ENCODE measurements around the gene CIAO2A.

CIAO2A gene

GRCh38 chr15:64045774-64046420 lies 47.7 kb downstream of the CIAO2A start:
- peaks cover 2% of the 10 kb centered on the region for H3K4me1 ChIP-seq (ENCODE audit: control insufficient read depth, insufficient read depth, low read length)
- H3K27me3 ChIP-seq (ENCODE audit: control insufficient read depth, insufficient read depth, low read length): peaks cover 42% of the 10 kb centered on the region
- no peak overlapping the region for H3K9ac ChIP-seq (ENCODE audit: low read depth, low read length)

GRCh38 chr15:64045101-64045435 lies 48.6 kb downstream of the CIAO2A start:
- Histone ChIP-seq H3K4me3 (ENCODE audit: low read depth, low read length) (no peak overlapping the region), H3K36me3 (ENCODE audit: control insufficient read depth, insufficient read depth, low read length) (no peaks in the 10 kb centered on the region), H3K9ac (ENCODE audit: low read depth, low read length) (no peak overlapping the region), H3K4me1 (ENCODE audit: control insufficient read depth, insufficient read depth, low read length) (peaks cover 2% of the 10 kb centered on the region), H3K9me3 (ENCODE audit: control insufficient read depth, insufficient read depth, low read length) (no peaks in the 10 kb centered on the region), H3K27me3 (ENCODE audit: control insufficient read depth, insufficient read depth, low read length) (peaks cover 42% of the 10 kb centered on the region)

More at GRCh38 chr15:64045774-64046420, 47.7 kb downstream of the CIAO2A start:
- Histone ChIP-seq H3K4me3 (ENCODE audit: low read depth, low read length) (peak overlapping the region; percentile 67), H3K36me3 (ENCODE audit: control insufficient read depth, insufficient read depth, low read length) (no peaks in the 10 kb centered on the region), H3K9me3 (ENCODE audit: control insufficient read depth, insufficient read depth, low read length) (no peaks in the 10 kb centered on the region)

GRCh38 chr15:64044300-64045100 lies 49.1 kb downstream of the CIAO2A start:
- Histone ChIP-seq H3K36me3 (ENCODE audit: control insufficient read depth, insufficient read depth, low read length) (no peaks in the 10 kb centered on the region), H3K4me3 (ENCODE audit: low read depth, low read length) (no peak overlapping the region), H3K9me3 (ENCODE audit: control insufficient read depth, insufficient read depth, low read length) (no peaks in the 10 kb centered on the region), H3K4me1 (ENCODE audit: control insufficient read depth, insufficient read depth, low read length) (peaks cover 2% of the 10 kb centered on the region), H3K9ac (ENCODE audit: low read depth, low read length) (no peak overlapping the region), H3K27me3 (ENCODE audit: control insufficient read depth, insufficient read depth, low read length) (peaks cover 42% of the 10 kb centered on the region)

- Histone ChIP-seq H3K4me1 (ENCODE audit: control insufficient read depth, insufficient read depth, low read length) (peaks cover 5% of the 10 kb centered on the region), H3K4me3 (ENCODE audit: low read depth, low read length) (no peak overlapping the region), H3K27me3 (ENCODE audit: control insufficient read depth, insufficient read depth, low read length) (peaks cover under 1% of the 10 kb centered on the region), H3K9ac (ENCODE audit: low read depth, low read length) (no peak overlapping the region), H3K36me3 (ENCODE audit: control insufficient read depth, insufficient read depth, low read length) (no peaks in the 10 kb centered on the region), H3K9me3 (ENCODE audit: control insufficient read depth, insufficient read depth, low read length) (no peaks in the 10 kb centered on the region)
These were observed 54.6 kb downstream of the CIAO2A start for GRCh38 chr15:64038878-64039610.

GRCh38 chr15:64037966-64038365 lies 55.7 kb downstream of the CIAO2A start:
- Histone ChIP-seq H3K27me3 (ENCODE audit: control insufficient read depth, insufficient read depth, low read length) (no peaks in the 10 kb centered on the region), H3K9ac (ENCODE audit: low read depth, low read length) (no peak overlapping the region)

GRCh38 chr15:64037116-64037515 lies 56.5 kb downstream of the CIAO2A start:
- Histone ChIP-seq H3K4me3 (ENCODE audit: low read depth, low read length) (no peak overlapping the region), H3K4me1 (ENCODE audit: control insufficient read depth, insufficient read depth, low read length) (peaks cover 5% of the 10 kb centered on the region), H3K27me3 (ENCODE audit: control insufficient read depth, insufficient read depth, low read length) (no peaks in the 10 kb centered on the region), H3K36me3 (ENCODE audit: control insufficient read depth, insufficient read depth, low read length) (no peaks in the 10 kb centered on the region), H3K9me3 (ENCODE audit: control insufficient read depth, insufficient read depth, low read length) (no peaks in the 10 kb centered on the region), H3K9ac (ENCODE audit: low read depth, low read length) (no peak overlapping the region)

More at GRCh38 chr15:64037966-64038365, 55.7 kb downstream of the CIAO2A start:
- Histone ChIP-seq H3K4me3 (ENCODE audit: low read depth, low read length) (no peak overlapping the region), H3K9me3 (ENCODE audit: control insufficient read depth, insufficient read depth, low read length) (no peaks in the 10 kb centered on the region), H3K4me1 (ENCODE audit: control insufficient read depth, insufficient read depth, low read length) (peaks cover 5% of the 10 kb centered on the region), H3K36me3 (ENCODE audit: control insufficient read depth, insufficient read depth, low read length) (no peaks in the 10 kb centered on the region)

GRCh38 chr15:64035525-64035924 lies 58.1 kb downstream of the CIAO2A start:
- no peaks in the 10 kb centered on the region for H3K27me3 ChIP-seq (ENCODE audit: control insufficient read depth, insufficient read depth, low read length)

GRCh38 chr15:64034519-64034918 lies 59.1 kb downstream of the CIAO2A start:
- Histone ChIP-seq H3K36me3 (ENCODE audit: control insufficient read depth, insufficient read depth, low read length) (no peaks in the 10 kb centered on the region), H3K9ac (ENCODE audit: low read depth, low read length) (no peak overlapping the region), H3K4me1 (ENCODE audit: control insufficient read depth, insufficient read depth, low read length) (peaks cover 5% of the 10 kb centered on the region), H3K27me3 (ENCODE audit: control insufficient read depth, insufficient read depth, low read length) (no peaks in the 10 kb centered on the region), H3K9me3 (ENCODE audit: control insufficient read depth, insufficient read depth, low read length) (no peaks in the 10 kb centered on the region), H3K4me3 (ENCODE audit: low read depth, low read length) (no peak overlapping the region)

More at GRCh38 chr15:64035525-64035924, 58.1 kb downstream of the CIAO2A start:
- H3K4me1 ChIP-seq (ENCODE audit: control insufficient read depth, insufficient read depth, low read length): peaks cover 5% of the 10 kb centered on the region
- no peak overlapping the region for H3K9ac ChIP-seq (ENCODE audit: low read depth, low read length)
- no peaks in the 10 kb centered on the region for H3K9me3 ChIP-seq (ENCODE audit: control insufficient read depth, insufficient read depth, low read length)
- H3K36me3 ChIP-seq (ENCODE audit: control insufficient read depth, insufficient read depth, low read length): no peaks in the 10 kb centered on the region
- no peak overlapping the region for H3K4me3 ChIP-seq (ENCODE audit: low read depth, low read length)

GRCh38 chr15:64032329-64032728 lies 61.3 kb downstream of the CIAO2A start:
- no peak overlapping the region for H3K4me3 ChIP-seq (ENCODE audit: low read depth, low read length)
- no peaks in the 10 kb centered on the region for H3K4me1 ChIP-seq (ENCODE audit: control insufficient read depth, insufficient read depth, low read length)
- no peaks in the 10 kb centered on the region for H3K9me3 ChIP-seq (ENCODE audit: control insufficient read depth, insufficient read depth, low read length)
- no peaks in the 10 kb centered on the region for H3K27me3 ChIP-seq (ENCODE audit: control insufficient read depth, insufficient read depth, low read length)
- no peaks in the 10 kb centered on the region for H3K36me3 ChIP-seq (ENCODE audit: control insufficient read depth, insufficient read depth, low read length)
- no peak overlapping the region for H3K9ac ChIP-seq (ENCODE audit: low read depth, low read length)

- H3K4me1 ChIP-seq (ENCODE audit: control insufficient read depth, insufficient read depth, low read length): no peaks in the 10 kb centered on the region
- no peaks in the 10 kb centered on the region for H3K27me3 ChIP-seq (ENCODE audit: control insufficient read depth, insufficient read depth, low read length)
- no peak overlapping the region for H3K4me3 ChIP-seq (ENCODE audit: low read depth, low read length)
- no peaks in the 10 kb centered on the region for H3K36me3 ChIP-seq (ENCODE audit: control insufficient read depth, insufficient read depth, low read length)
- H3K9me3 ChIP-seq (ENCODE audit: control insufficient read depth, insufficient read depth, low read length): no peaks in the 10 kb centered on the region
- H3K9ac ChIP-seq (ENCODE audit: low read depth, low read length): no peak overlapping the region
These were observed 63.5 kb downstream of the CIAO2A start for GRCh38 chr15:64030123-64030522.

GRCh38 chr15:64029633-64030032 lies 64.0 kb downstream of the CIAO2A start:
- no peaks in the 10 kb centered on the region for H3K9me3 ChIP-seq (ENCODE audit: control insufficient read depth, insufficient read depth, low read length)
- no peaks in the 10 kb centered on the region for H3K4me1 ChIP-seq (ENCODE audit: control insufficient read depth, insufficient read depth, low read length)
- H3K9ac ChIP-seq (ENCODE audit: low read depth, low read length): no peak overlapping the region
- H3K27me3 ChIP-seq (ENCODE audit: control insufficient read depth, insufficient read depth, low read length): no peaks in the 10 kb centered on the region
- no peak overlapping the region for H3K4me3 ChIP-seq (ENCODE audit: low read depth, low read length)
- no peaks in the 10 kb centered on the region for H3K36me3 ChIP-seq (ENCODE audit: control insufficient read depth, insufficient read depth, low read length)

All from iPS-15b (cell line).